ENCODE results near the gene APP.

DNA sequence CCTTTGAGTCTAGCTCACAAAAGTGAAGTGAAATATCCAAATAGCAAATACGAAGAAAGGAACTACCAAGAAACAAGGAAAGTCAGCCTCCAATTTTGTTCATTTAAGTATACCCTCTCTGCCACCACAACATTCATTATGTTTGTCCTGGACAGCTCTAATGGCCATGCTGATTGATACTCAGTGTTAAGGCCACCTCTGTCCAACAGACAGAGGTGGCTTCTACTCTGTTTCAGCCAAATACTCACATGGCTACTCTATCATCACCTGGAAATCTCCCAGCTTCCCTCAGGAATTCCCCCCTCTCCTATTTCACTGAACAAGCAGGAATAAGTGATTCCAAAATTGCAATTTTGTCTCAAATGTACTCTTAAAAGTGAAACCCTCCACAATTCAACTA, 10.7 kb downstream of the APP start:
- TF ChIP-seq POLR2A (IDR thresholded peaks at IDR 0.05) (no peak), EP300 (IDR thresholded peaks at IDR 0.05) (no peak)
